Suppressor macrophage treated with lipopolysaccharide for 1 hour (primary cell): Measurements from ENCODE around the gene ACVR1.

ENCODE experiments used
- DNase-seq, 3 donors: peaks; one replicate each; pipeline ENCODE4 v3.0.0-alpha.2; 2020 to 2022

ACVR1 gene

GRCh38 chr2:157825885-157826284 lies 50.2 kb downstream of the ACVR1 start:
- peak; percentile 75 to 83 (median 80) for DNase-seq

- no peak for DNase-seq
These were observed 53.1 kb downstream of the ACVR1 start for GRCh38 chr2:157822993-157823392.

GRCh38 chr2:157822533-157822932 lies 53.6 kb downstream of the ACVR1 start:
- DNase-seq, result no peak

GRCh38 chr2:157821519-157822131 lies 54.5 kb downstream of the ACVR1 start:
- DNase-seq, result no peak

- no peak for DNase-seq
These were observed 55.9 kb downstream of the ACVR1 start for GRCh38 chr2:157820193-157820592.

GRCh38 chr2:157819761-157820160 lies 56.4 kb downstream of the ACVR1 start:
- DNase-seq, result no peak

GRCh38 chr2:157818227-157818626 lies 57.9 kb downstream of the ACVR1 start:
- no peak for DNase-seq

- no peak for DNase-seq
These were observed 60.7 kb downstream of the ACVR1 start for GRCh38 chr2:157815421-157815820.

- DNase-seq, result no peak
These were observed 62.7 kb downstream of the ACVR1 start for GRCh38 chr2:157813467-157813866.

- no peak for DNase-seq
These were observed 66.1 kb downstream of the ACVR1 start for GRCh38 chr2:157810037-157810436.

GRCh38 chr2:157809212-157809611 lies 66.9 kb downstream of the ACVR1 start:
- no peak for DNase-seq

- DNase-seq, result no peak
These were observed 67.7 kb downstream of the ACVR1 start for GRCh38 chr2:157808421-157808820.

GRCh38 chr2:157806426-157807077 lies 69.6 kb downstream of the ACVR1 start:
- no peak for DNase-seq

GRCh38 chr2:157805519-157805918 lies 70.6 kb downstream of the ACVR1 start:
- no peak for DNase-seq

GRCh38 chr2:157804355-157804754 lies 71.8 kb downstream of the ACVR1 start:
- no peak for DNase-seq

GRCh38 chr2:157803952-157804351 lies 72.2 kb downstream of the ACVR1 start:
- no peak for DNase-seq

GRCh38 chr2:157803476-157803875 lies 72.7 kb downstream of the ACVR1 start:
- no peak for DNase-seq

GRCh38 chr2:157800838-157801495 lies 75.2 kb downstream of the ACVR1 start:
- no peak for DNase-seq

GRCh38 chr2:157793053-157793612 lies 83.0 kb downstream of the ACVR1 start:
- no peak for DNase-seq

GRCh38 chr2:157792335-157793052 lies 83.6 kb downstream of the ACVR1 start:
- peak in 2 of 3 donors; percentile 4 to 14 for DNase-seq

- DNase-seq, result peak in 2 of 3 donors; percentile 2 to 10
These were observed 85.3 kb downstream of the ACVR1 start for GRCh38 chr2:157790780-157791179.

GRCh38 chr2:157789933-157790511 lies 86.1 kb downstream of the ACVR1 start:
- DNase-seq, result no peak

- no peak for DNase-seq
These were observed 86.9 kb downstream of the ACVR1 start for GRCh38 chr2:157789256-157789655.
